Measurements from ENCODE around the gene CMTM6.

- no peak for TF ChIP-seq CTCF (IDR thresholded peaks at IDR 0.05)
- no peak for TF ChIP-seq POLR2AphosphoS5 (IDR thresholded peaks at IDR 0.05)
- no peak for TF ChIP-seq POLR2A (IDR thresholded peaks at IDR 0.05)
- TF ChIP-seq EP300 (IDR thresholded peaks at IDR 0.05), result no peak
These were observed 6.1 kb upstream of the CMTM6 start for GRCh38 chr3:32508711-32509110.
